GM20000 (cell line): Measurements from ENCODE around the gene IFITM5.

Source experiments
- DNase-seq: peaks from one replicate; pipeline ENCODE4 v3.0.0; 2012; ENCODE audit warnings: low spot score
- CTCF ChIP-seq: IDR thresholded peaks from 2 replicates; pipeline ENCODE4 v1.5.1; 2012; ENCODE audit warnings: mild to moderate bottlenecking, control low read depth; ENCODE audit errors: extremely low read depth, missing control alignments

The IFITM5 gene

GRCh38 chr11:296171-297050 is 2.9 kb downstream of the IFITM5 start:
- TF ChIP-seq CTCF, result no peak
- no peak for DNase-seq

- DNase-seq, result no peak
- TF ChIP-seq CTCF, result no peak
Measured at GRCh38 chr11:295351-296170, 3.8 kb downstream of the IFITM5 start.

GRCh38 chr11:294780-295179 is 4.5 kb downstream of the IFITM5 start:
- DNase-seq, result no peak
- TF ChIP-seq CTCF, result no peak

- no peak for DNase-seq
- TF ChIP-seq CTCF, result no peak
Measured at GRCh38 chr11:293852-294661, 5.3 kb downstream of the IFITM5 start.

GRCh38 chr11:293271-293851 is 6.0 kb downstream of the IFITM5 start:
- no peak for TF ChIP-seq CTCF

GRCh38 chr11:292211-293121 is 6.9 kb downstream of the IFITM5 start:
- TF ChIP-seq CTCF, result no peak
- no peak for DNase-seq

More at GRCh38 chr11:293271-293851, 6.0 kb downstream of the IFITM5 start:
- no peak for DNase-seq
